GM23338 (cell line): ENCODE data around the gene PCDHA8.

Experiments
- CTCF ChIP-seq, 2 experiments: fragments of 200-600 bp in 1 of 2; sonication (generic) in 1 of 2; conservative IDR thresholded peaks; 2 replicates each; pipeline versions ENCODE4 v1.5.1 to v1.6.1; 2016 to 2017; ENCODE audit warnings: antibody characterized with exemption in 2 of 2, low read depth in 2 of 2, mild to moderate bottlenecking in 2 of 2, moderate library complexity in 1 of 2
- EZH2 ChIP-seq: fragments of 200-600 bp; sonication (generic); IDR thresholded peaks from one replicate; pipeline ENCODE4 v1.8.0; 2017; ENCODE audit warnings: antibody characterized with exemption, mild to moderate bottlenecking, low read depth; ENCODE audit not compliant: unreplicated experiment
- EZH2phosphoT487 ChIP-seq: fragments of 200-600 bp; sonication (generic); IDR thresholded peaks from one replicate; pipeline ENCODE4 v1.8.1; 2018; ENCODE audit warnings: antibody characterized with exemption; ENCODE audit not compliant: unreplicated experiment
- JUNB ChIP-seq: IDR thresholded peaks from one replicate; pipeline ENCODE4 v1.6.1; 2016; ENCODE audit warnings: antibody characterized with exemption; ENCODE audit not compliant: unreplicated experiment
- NANOG ChIP-seq: IDR thresholded peaks from 2 replicates; pipeline ENCODE4 v1.6.1; 2016; ENCODE audit warnings: antibody characterized with exemption, borderline replicate concordance
- POLR2AphosphoS5 ChIP-seq: IDR thresholded peaks from 2 replicates; pipeline ENCODE4 v1.6.1; 2016; ENCODE audit warnings: antibody characterized with exemption, low read depth
- REST ChIP-seq: IDR thresholded peaks from one replicate; pipeline ENCODE4 v1.6.1; 2018; ENCODE audit warnings: antibody characterized with exemption; ENCODE audit not compliant: unreplicated experiment
- STAT1 ChIP-seq: IDR thresholded peaks from one replicate; pipeline ENCODE4 v1.6.1; 2016; ENCODE audit warnings: antibody characterized with exemption; ENCODE audit not compliant: unreplicated experiment
- ZNF462 ChIP-seq: fragments of 250-450 bp; sonication (Bioruptor Pico); IDR thresholded peaks from 2 replicates; pipeline ENCODE4 v1.5.0; 2020; ENCODE audit warnings: mild to moderate bottlenecking, moderate library complexity

GRCh38 chr5:140882591-140882899 is 41.6 kb downstream of the PCDHA8 start:
- no peak for TF ChIP-seq ZNF462
- TF ChIP-seq CTCF (conservative IDR thresholded peaks at IDR 0.05; ENCODE audit: low read depth in 2 of 2): peak; percentile 76 to 87
- TF ChIP-seq EZH2: no peak
- no peak for TF ChIP-seq POLR2AphosphoS5
- no peak for TF ChIP-seq JUNB
- TF ChIP-seq REST: no peak
- TF ChIP-seq NANOG: no peak
- no peak for TF ChIP-seq STAT1
- TF ChIP-seq EZH2phosphoT487: no peak
